ENCODE data around the gene TSHZ2.

The TSHZ2 gene

GRCh38 chr20:53202777-53203176 lies 230.6 kb downstream of the TSHZ2 start:
- H3K36me3 Mint-ChIP-seq, result peaks cover 6% of the 10 kb centered on the region
- H3K9me3 Mint-ChIP-seq, result peaks cover 4% of the 10 kb centered on the region
- H3K4me3 Mint-ChIP-seq, result peak overlapping the region; percentile 52
- H3K27ac Mint-ChIP-seq, result peak overlapping the region; percentile 80
- H3K4me1 Mint-ChIP-seq, result peaks cover 54% of the 10 kb centered on the region
- H3K27me3 Mint-ChIP-seq, result no peaks in the 10 kb centered on the region

- no peak overlapping the region for H3K4me3 Mint-ChIP-seq
- peaks cover 68% of the 10 kb centered on the region for H3K4me1 Mint-ChIP-seq
- no peak overlapping the region for H3K27ac Mint-ChIP-seq
- H3K27me3 Mint-ChIP-seq, result no peaks in the 10 kb centered on the region
- peaks cover 4% of the 10 kb centered on the region for H3K9me3 Mint-ChIP-seq
- H3K36me3 Mint-ChIP-seq, result peaks cover 4% of the 10 kb centered on the region
Measured at GRCh38 chr20:53205046-53205445, 232.9 kb downstream of the TSHZ2 start.

GRCh38 chr20:53208110-53208832 lies 236.1 kb downstream of the TSHZ2 start:
- Mint-ChIP-seq H3K4me3 (peak overlapping the region; percentile 76), H3K27me3 (no peaks in the 10 kb centered on the region), H3K27ac (peak overlapping the region; percentile 88), H3K9me3 (no peaks in the 10 kb centered on the region), H3K36me3 (peaks cover 1% of the 10 kb centered on the region), H3K4me1 (peaks cover 60% of the 10 kb centered on the region)

GRCh38 chr20:53210041-53210440 lies 237.9 kb downstream of the TSHZ2 start:
- H3K27ac Mint-ChIP-seq, result no peak overlapping the region
- peaks cover under 1% of the 10 kb centered on the region for H3K9me3 Mint-ChIP-seq
- H3K4me1 Mint-ChIP-seq, result peaks cover 78% of the 10 kb centered on the region
- H3K4me3 Mint-ChIP-seq, result no peak overlapping the region
- H3K36me3 Mint-ChIP-seq, result peaks cover 1% of the 10 kb centered on the region
- no peaks in the 10 kb centered on the region for H3K27me3 Mint-ChIP-seq

GRCh38 chr20:53210931-53211330 lies 238.8 kb downstream of the TSHZ2 start:
- peaks cover 78% of the 10 kb centered on the region for H3K4me1 Mint-ChIP-seq
- no peak overlapping the region for H3K4me3 Mint-ChIP-seq
- no peaks in the 10 kb centered on the region for H3K27me3 Mint-ChIP-seq
- peaks cover 3% of the 10 kb centered on the region for H3K36me3 Mint-ChIP-seq
- H3K27ac Mint-ChIP-seq, result peak overlapping the region; percentile 35
- H3K9me3 Mint-ChIP-seq, result peaks cover 5% of the 10 kb centered on the region

- Mint-ChIP-seq H3K4me1 (peaks cover 81% of the 10 kb centered on the region), H3K9me3 (peaks cover 5% of the 10 kb centered on the region), H3K27me3 (no peaks in the 10 kb centered on the region), H3K36me3 (peaks cover 3% of the 10 kb centered on the region), H3K27ac (peak overlapping the region; percentile 84), H3K4me3 (no peak overlapping the region)
Measured at GRCh38 chr20:53212018-53212417, 239.9 kb downstream of the TSHZ2 start.

GRCh38 chr20:53214392-53214791 lies 242.2 kb downstream of the TSHZ2 start:
- Mint-ChIP-seq H3K9me3 (peaks cover 5% of the 10 kb centered on the region), H3K27me3 (no peaks in the 10 kb centered on the region), H3K36me3 (peaks cover 3% of the 10 kb centered on the region), H3K4me1 (peaks cover 74% of the 10 kb centered on the region), H3K4me3 (no peak overlapping the region), H3K27ac (peak overlapping the region; percentile 71)

GRCh38 chr20:53215166-53215565 lies 243.0 kb downstream of the TSHZ2 start:
- Mint-ChIP-seq H3K4me3 (peak overlapping the region; percentile 74), H3K4me1 (peaks cover 74% of the 10 kb centered on the region), H3K36me3 (peaks cover 5% of the 10 kb centered on the region), H3K9me3 (peaks cover 5% of the 10 kb centered on the region), H3K27ac (peak overlapping the region; percentile 100), H3K27me3 (no peaks in the 10 kb centered on the region)

GRCh38 chr20:53216478-53216855 lies 244.3 kb downstream of the TSHZ2 start:
- Mint-ChIP-seq H3K27ac (peak overlapping the region; percentile 93), H3K4me3 (peak overlapping the region; percentile 73), H3K4me1 (peaks cover 78% of the 10 kb centered on the region), H3K27me3 (no peaks in the 10 kb centered on the region), H3K9me3 (peaks cover 5% of the 10 kb centered on the region), H3K36me3 (peaks cover 7% of the 10 kb centered on the region)

- Mint-ChIP-seq H3K4me3 (peak overlapping the region; percentile 73), H3K9me3 (peaks cover 5% of the 10 kb centered on the region), H3K27ac (peak overlapping the region; percentile 93), H3K36me3 (peaks cover 7% of the 10 kb centered on the region), H3K27me3 (no peaks in the 10 kb centered on the region), H3K4me1 (peaks cover 78% of the 10 kb centered on the region)
Measured at GRCh38 chr20:53216856-53217576, 244.9 kb downstream of the TSHZ2 start.

- Mint-ChIP-seq H3K27ac (peak overlapping the region; percentile 94), H3K36me3 (peaks cover 6% of the 10 kb centered on the region), H3K4me1 (peaks cover 63% of the 10 kb centered on the region), H3K9me3 (no peaks in the 10 kb centered on the region), H3K4me3 (peak overlapping the region; percentile 23), H3K27me3 (no peaks in the 10 kb centered on the region)
Measured at GRCh38 chr20:53220482-53221307, 248.5 kb downstream of the TSHZ2 start.

- H3K36me3 Mint-ChIP-seq, result peaks cover 6% of the 10 kb centered on the region
- no peaks in the 10 kb centered on the region for H3K27me3 Mint-ChIP-seq
- H3K9me3 Mint-ChIP-seq, result no peaks in the 10 kb centered on the region
- peak overlapping the region; percentile 94 for H3K27ac Mint-ChIP-seq
- H3K4me1 Mint-ChIP-seq, result peaks cover 58% of the 10 kb centered on the region
- no peak overlapping the region for H3K4me3 Mint-ChIP-seq
Measured at GRCh38 chr20:53221731-53222130, 249.6 kb downstream of the TSHZ2 start.

- peak overlapping the region; percentile 21 for H3K27ac Mint-ChIP-seq
- H3K4me1 Mint-ChIP-seq, result peaks cover 51% of the 10 kb centered on the region
- H3K9me3 Mint-ChIP-seq, result no peaks in the 10 kb centered on the region
- H3K27me3 Mint-ChIP-seq, result no peaks in the 10 kb centered on the region
- H3K36me3 Mint-ChIP-seq, result peaks cover 6% of the 10 kb centered on the region
- H3K4me3 Mint-ChIP-seq, result no peak overlapping the region
Measured at GRCh38 chr20:53222416-53222815, 250.3 kb downstream of the TSHZ2 start.

GRCh38 chr20:53222932-53223331 lies 250.8 kb downstream of the TSHZ2 start:
- H3K9me3 Mint-ChIP-seq, result no peaks in the 10 kb centered on the region
- H3K27me3 Mint-ChIP-seq, result no peaks in the 10 kb centered on the region
- H3K36me3 Mint-ChIP-seq, result peaks cover 6% of the 10 kb centered on the region
- H3K27ac Mint-ChIP-seq, result no peak overlapping the region
- H3K4me1 Mint-ChIP-seq, result peaks cover 51% of the 10 kb centered on the region
- no peak overlapping the region for H3K4me3 Mint-ChIP-seq

- Mint-ChIP-seq H3K4me1 (peaks cover 45% of the 10 kb centered on the region), H3K27me3 (no peaks in the 10 kb centered on the region), H3K27ac (no peak overlapping the region), H3K9me3 (no peaks in the 10 kb centered on the region), H3K4me3 (no peak overlapping the region), H3K36me3 (peaks cover 6% of the 10 kb centered on the region)
Measured at GRCh38 chr20:53223626-53224172, 251.5 kb downstream of the TSHZ2 start.

Data from activated naive CD4-positive, alpha-beta T cell treated with anti-CD3 and anti-CD28 coated beads, Interleukin-2, amount 50 U/mL, for 24 hours (primary cell).